HG03442 (cell line): ENCODE data around the gene EPHB2.

Experiments used
- ATAC-seq: cut with Tn5 transposase; IDR thresholded peaks from one replicate; pipeline ENCODE4 v1.9.1; 2021; ENCODE audit warnings: mild to moderate bottlenecking, moderate library complexity; ENCODE audit not compliant: unreplicated experiment

Gene EPHB2

DNA sequence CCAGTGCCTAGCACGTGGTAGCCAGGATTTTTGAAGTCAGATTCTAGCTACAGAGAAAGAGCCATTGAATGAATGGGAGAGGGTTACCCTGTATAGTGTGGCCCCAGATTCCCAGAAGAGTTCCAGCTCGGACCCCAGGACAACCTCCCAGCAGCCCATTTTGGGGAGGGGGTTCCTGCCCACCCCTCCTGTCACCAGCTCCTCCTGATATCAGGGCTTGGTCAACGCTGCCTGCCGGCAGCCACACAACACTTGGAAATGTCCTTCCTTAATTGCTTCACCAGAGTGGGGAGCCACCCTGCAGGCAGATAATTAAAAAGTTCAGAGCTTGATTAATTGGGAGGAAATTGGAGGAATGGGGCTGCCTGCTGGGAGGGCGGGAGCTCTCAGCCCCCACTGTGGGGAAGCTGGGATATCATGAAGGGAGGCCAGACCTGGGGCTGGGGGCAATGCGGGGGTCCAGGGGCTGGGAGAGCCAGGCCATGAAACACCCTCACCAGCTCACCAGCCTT, 141.6 kb downstream of the EPHB2 start:
- no peak for ATAC-seq

DNA sequence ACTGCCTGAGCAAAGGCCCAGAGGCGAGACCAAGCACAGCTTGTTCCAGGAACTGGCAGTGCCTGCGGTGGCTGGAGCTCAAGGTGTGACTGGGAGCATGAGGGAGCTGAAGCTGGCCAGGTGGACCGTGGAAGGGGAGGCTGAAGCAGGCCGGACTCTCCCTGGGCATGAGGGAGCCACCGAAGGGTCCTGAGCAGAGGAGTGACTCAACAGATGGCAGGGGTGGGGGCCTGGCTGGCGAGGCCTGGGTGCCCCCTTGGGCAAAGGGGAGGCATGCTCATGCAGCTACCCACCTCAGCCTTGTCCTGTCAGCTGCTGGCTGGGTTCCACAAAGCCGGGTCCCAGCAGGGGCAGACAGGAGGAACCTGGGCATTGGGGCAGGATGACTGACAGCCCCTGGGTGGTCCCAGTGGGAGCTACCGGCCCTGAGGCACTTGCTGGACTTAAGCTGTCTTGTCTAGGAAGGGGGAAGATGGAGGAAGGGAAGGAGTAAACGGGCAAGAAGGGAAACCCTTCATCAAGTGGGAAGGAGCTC, 143.1 kb downstream of the EPHB2 start:
- ATAC-seq, result no peak

DNA sequence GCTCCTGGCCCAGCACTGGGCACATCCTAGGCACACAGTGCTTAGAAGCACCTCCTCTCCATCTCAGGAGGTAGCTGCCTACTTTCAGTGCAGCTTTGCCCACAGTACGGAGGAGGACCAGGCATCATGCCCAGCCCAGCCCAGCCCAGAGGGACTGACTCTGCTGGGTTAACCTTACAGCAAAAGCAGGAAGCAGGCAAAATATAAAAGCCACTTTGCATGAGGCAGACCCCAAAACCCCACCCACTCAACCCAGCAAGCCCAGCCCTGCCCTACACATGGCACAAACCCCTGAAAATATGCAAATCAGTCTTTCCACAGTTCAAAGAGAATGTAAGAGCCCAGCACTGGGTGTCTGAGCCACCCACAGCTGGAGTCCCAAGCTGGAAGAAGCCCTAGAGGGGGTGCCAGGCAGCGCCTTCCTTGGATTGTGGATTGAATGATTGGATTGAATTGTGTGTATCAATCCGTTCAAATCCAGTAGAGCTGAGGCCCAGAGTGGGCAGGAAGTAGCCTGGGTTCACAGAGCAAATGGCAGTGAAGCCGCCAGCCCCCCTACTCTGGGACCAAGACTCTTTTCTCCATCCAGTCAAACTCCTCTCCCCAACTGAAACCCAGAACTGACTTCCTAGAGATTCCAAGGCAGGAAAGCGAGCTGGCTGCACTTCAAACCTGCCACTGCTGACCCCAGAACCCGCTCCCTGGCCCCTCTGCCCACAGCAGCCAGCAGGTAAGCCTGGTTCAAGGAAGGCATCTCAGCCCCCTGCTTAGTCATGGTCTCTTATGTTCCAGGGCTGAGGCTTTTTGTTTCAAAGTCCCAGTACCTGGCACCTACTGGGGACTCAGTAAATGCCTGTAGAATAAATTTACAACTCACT, 144.3 kb downstream of the EPHB2 start:
- no peak for ATAC-seq

DNA sequence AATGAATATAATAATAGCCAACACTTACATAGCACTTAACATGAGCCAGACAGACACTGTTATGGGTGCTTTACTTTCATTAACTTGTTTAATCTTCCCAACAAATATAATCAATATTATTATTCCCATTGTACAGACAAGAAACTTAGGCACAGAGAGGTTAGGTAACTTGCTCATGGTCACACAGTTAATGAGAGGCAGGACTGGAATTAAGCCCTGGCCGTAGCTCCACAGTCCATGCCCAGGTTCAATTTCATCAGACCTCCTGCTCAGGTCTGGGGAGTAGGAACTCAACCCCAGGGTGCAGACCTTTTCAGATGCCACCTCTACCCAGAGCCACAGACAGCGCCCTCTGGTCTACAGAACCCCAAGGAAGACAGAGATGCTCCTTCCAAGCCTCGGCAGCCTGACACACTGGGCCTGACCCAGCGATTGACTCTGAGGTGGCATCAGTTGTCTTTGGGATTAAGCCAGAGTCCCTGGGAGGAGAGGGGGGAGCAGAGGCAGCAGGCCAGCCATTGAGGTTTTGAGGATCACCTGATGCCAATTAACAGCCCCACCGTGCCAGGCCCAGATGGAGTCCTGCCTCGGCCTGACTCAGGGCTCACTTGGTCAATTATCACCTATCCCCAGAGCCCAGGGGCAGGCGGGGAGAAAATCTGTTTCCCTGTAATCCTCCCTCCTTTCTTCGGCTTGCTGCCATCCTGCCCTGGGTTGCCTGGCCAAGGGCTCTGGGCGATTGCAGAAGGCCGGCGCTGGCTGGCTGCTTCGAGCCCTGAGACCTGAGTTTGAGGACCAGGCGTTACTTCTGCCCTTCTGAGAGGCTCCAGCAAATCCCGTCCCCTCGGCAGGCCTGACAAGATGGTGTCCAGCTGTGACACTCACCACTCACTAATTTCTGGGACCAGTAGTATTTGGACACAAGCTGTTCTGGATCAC, 145.3 kb downstream of the EPHB2 start:
- no peak for ATAC-seq

DNA sequence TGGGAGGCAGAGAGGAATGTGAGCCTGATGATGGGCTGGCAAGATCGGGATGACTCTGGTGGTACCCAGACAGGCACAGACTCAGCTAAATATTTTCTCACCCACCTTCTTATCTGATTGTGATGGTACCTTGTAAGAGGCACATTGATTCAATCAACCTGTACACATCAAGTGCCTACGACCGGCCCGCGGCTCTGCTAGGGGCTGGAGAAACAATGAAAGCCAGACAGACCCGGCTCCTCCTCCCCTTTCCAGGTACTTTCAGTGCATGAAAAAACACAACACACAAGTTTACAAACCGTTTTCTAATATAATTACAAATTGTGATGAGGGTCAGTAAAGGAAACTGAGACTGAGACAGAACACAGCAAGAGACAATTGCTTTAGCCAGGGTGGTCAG, 147.0 kb downstream of the EPHB2 start:
- ATAC-seq, result no peak

DNA sequence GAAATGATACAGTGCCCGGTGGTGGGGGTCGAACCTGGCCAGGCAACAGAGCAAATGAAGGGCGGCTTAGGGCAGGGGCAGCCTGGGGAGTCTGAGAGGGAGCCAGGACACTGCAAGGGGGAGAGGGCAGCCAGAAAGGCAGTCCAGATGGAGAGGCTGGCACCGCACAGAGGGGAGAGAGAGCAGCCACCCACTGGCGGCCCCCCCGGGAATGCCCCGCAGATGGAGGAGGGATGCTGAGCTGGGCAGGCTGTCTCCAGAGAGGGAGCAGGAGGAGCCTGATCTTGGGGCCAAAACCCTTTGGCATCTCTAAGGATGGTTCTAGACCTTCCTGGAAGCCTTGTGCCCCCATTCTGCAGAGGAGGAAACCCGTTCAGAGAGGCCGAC, 149.8 kb downstream of the EPHB2 start:
- no peak for ATAC-seq

DNA sequence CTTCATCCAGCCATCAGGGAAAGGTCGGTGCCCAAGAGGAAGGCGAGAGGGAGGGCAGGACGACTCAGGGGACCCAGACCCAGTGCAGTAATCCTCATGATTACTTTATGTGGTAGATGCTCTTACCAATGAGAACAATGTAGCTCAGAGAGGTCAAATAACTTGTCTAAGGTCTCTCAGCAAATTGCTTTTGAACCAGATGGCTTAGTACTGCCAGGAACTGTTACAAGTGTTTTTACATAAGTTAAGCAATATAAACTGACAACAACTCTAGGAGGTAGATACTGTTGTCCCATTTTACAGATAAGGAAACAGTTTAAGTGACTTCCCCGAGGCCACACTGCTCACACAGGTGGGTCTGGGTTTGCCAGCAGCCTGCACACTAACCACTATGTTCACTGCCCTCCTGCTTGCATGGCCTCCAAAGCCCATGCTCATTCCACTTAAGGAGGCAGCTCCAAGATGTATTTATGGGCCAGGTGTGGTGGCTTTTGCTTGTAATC, 150.3 kb downstream of the EPHB2 start:
- no peak for ATAC-seq

DNA sequence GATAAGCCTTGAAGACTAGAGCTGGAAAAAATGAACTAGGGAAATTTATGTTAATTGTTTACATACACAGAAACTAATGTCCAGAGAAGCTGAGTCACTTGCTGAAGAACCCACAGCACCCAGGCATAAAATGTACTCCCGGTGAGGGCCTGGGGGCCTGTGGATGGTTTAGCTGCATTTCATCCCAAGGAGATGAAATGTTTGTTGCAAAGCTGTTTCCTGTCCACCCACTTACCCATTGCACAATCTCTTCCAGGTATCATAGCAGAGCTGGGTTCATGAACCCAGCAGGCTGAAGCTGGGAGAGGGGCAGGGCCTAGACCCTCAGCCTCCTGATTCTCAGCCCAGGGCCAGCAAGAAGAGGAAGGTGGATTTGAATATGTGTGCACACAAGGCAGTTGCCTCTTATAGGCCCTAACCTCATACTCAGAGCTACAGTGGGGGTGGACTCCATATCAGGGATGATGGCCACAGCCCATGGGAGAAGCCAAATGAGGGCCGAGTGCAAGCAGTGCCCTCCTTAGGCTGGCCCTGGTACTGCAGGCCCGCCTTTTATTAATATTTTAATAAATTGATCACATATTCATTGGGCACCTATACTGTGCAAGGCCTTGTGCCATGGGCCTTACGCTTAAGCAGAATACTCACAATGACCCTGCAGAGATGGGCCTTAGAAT, 151.3 kb downstream of the EPHB2 start:
- ATAC-seq, result no peak

DNA sequence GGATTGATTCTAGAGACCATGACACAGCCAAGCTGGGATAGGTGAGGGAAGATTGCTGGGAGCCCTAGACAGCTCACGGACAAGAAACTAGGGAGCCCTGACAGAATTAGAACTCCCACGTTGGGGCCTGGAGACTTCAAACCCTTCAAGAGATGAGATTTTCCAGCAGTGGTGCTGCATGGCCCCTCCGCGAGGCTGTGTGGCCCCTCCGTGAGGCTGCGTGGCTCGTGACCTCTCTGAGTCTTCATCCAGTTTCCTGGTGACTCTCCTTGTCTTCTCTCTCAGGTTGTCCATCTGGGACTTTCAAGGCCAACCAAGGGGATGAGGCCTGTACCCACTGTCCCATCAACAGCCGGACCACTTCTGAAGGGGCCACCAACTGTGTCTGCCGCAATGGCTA, 152.1 kb downstream of the EPHB2 start:
- ATAC-seq, result no peak

DNA sequence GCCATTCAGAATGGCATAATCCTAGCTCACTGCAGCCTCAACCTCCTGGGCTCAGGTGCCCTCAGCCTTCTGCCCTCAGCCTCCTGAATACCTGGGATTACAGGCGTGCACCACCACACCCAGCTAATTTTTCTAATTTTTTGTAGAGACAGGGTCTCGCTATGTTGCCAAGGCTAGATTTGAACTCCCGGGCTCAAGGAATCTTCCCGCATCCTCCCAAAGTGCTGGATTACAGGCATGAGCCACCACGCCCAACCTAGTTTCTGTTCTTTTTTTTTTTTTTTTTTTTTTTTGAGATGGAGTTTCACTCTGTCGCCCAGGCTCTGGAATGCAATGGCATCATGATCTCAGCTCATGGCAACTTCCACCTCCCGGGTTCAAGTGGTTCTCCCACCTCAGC, 153.1 kb downstream of the EPHB2 start:
- ATAC-seq, result no peak

DNA sequence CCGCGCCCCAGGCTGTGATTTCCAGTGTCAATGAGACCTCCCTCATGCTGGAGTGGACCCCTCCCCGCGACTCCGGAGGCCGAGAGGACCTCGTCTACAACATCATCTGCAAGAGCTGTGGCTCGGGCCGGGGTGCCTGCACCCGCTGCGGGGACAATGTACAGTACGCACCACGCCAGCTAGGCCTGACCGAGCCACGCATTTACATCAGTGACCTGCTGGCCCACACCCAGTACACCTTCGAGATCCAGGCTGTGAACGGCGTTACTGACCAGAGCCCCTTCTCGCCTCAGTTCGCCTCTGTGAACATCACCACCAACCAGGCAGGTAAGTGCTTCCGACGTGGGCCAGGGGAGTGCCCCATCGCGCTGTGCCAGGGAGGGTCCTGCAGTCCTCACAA, 154.2 kb downstream of the EPHB2 start:
- ATAC-seq, result no peak

DNA sequence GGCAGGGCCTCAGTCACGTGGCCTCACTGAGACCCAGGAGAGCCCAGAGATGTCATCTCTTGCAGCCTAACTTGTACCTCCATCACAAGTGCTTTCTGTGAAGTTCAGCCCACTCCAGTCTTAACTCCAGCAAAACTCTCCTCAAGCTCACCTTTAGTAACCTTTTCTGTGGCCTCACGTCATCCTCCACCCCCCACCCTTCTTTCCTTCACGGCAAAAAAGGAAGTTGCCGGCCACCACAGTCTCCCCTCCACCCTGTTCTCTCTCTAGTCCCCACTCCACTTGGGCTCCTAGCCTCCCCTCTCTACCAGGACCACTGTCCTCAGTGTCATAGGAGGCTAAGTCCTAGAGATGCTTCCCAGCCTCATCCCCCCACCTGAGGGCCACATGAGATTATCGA, 155.1 kb downstream of the EPHB2 start:
- no peak for ATAC-seq

DNA sequence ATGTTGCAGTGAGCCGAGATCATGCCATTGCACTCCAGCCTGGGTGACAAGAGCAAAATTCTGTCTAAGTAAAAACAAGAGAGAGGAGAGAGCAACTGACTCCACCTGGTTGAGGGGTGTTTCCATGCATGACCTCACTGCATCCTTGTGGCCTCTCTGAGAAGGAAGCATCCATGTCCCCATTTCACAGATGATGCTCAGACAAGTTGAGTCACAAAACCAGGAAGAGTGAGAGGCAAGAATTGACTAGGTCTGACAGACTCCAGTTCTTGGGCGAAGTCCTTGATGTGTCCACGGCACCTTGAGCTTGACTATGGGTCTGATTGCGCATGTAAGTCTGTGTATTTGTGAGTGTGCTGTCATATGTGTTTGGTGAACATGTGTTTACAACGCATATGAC, 156.2 kb downstream of the EPHB2 start:
- ATAC-seq, result no peak

DNA sequence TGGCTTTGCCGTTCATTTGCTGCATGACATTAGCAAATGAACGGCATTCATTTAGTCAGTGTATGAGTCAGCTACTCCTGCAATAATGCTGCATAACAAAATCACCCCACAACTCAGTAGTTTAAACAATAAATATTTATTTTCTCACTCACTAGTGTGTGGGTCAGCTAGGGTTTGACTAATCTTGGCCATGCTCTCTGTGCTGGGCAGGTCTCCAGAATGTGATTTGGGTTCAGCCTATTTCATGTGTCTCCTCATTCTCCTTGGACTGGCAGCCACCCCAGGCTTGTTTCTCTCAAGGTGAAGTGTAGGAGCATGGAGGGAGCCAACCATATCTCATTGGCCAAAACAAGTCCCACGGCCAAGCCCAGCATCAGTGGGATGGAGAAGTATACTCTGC, 157.7 kb downstream of the EPHB2 start:
- ATAC-seq, result no peak

DNA sequence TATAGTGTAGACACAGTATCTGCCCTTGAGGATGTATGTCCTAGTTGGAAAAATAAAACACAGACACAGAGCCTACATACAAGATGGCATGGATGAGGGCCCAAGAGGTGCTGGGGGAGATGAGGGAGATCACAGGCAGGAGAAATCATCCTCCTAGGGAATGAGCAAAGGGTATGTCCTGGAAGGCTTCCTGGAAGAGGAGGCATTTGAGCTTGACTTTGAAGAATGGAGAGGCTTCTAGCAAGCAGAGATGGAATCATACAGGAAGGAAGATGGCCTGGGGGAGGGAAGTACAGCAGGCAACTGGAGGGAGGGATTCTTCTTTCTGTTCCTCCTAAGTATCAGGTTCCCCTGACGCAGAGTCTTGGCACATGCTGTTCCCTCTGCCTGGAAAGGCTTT, 158.7 kb downstream of the EPHB2 start:
- ATAC-seq, result no peak

DNA sequence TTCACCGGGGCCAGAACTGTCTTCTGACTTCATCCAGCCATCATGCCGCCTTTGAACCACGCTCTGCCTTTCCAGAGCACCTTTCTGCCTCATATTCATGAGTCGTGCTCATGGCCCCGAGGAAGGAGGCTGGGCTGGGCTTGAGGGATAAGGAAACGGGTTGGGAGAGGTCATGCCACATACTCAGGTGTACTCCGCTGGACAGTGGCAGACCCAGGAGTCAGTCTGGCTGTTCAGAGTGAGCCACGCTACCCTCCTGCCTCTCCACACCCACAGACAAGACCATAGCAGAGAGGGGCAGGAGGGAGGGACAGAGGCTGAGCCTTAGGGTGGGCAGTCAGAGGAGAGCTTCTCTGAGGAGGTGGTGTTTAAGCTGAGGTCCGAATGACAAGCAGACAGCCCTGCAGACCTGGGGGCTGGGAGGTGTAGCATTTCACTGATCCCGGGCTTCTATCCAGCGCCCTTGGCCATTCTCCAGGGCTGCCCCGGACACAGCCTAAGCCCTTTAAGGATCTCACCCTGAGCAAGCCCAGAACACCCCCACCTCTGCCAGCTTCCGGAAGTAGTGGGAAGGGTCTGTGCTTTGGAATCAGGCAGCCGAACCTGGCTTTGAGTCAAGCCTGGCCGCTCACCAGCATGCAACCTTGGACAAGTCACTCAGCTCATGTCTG, 159.7 kb downstream of the EPHB2 start:
- no peak for ATAC-seq

DNA sequence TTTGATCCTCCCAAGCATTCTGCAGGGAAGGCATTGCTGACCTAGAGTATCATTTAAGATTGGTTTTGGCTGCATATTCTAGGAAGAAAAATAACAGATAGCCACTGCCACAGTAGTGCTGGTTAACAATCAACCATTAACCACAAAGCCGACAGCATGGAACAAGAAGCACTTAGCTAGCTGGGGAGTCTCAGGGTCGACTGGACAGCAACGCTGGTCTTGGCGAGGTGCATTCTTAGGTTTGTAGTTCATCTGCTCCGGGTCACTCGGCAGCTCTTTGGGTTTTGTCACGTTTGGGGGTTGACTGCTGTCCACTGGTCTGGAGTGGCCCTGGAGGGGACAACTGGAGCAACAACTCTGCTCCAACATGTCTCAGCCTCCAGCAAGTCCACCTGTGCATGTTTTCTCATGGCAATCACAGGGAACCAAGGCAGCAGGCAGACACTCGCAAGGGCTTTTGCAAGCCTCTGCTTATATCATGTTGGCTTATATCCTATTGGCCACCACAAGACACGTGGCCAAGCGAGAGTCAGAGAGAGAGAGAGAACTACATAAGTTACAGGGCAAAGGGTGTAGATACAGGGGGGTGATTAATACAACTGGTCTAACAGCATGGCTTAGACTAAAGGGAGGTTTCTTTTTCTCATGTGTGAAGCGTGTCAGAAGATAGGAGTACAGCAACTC, 162.5 kb downstream of the EPHB2 start:
- ATAC-seq, result no peak

DNA sequence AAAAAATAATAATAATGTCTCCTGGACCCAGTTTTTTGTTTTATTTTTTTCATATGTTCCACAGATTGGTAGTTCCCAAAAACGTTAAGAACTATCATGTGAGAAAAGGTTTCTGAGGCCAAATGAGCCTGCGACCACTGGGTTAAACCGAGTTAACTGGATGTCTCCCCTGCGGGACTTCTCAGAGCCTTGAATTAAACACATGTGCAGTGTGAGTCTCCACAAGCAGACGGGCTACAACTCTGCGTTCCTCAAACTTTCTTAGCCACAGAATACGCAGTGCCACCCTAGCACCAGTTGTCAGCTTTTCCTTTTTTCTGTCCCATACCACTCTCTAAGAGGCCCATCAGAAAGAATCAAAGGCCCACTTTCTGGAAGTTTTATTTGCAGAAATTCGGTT, 164.1 kb downstream of the EPHB2 start:
- no peak for ATAC-seq

DNA sequence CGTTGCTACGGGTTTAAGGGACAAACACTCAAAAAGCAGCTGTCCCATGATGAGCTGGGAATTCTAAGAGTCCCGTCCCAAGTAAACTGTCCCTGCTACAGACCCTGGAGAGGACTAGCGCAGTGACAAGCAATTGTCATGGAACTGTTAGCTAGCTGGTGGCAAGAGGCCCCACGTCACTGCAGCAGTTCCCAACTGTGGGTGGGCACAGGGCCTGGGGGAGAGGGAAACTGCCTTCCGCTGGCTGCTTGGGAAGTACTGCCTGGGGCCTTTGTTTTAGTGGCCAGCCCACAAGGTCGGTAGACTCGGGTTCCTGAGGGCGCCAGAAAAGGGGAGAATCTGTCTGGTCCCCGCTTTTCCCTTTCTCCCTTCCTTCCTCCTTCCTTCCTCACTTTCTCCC, 164.6 kb downstream of the EPHB2 start:
- no peak for ATAC-seq

DNA sequence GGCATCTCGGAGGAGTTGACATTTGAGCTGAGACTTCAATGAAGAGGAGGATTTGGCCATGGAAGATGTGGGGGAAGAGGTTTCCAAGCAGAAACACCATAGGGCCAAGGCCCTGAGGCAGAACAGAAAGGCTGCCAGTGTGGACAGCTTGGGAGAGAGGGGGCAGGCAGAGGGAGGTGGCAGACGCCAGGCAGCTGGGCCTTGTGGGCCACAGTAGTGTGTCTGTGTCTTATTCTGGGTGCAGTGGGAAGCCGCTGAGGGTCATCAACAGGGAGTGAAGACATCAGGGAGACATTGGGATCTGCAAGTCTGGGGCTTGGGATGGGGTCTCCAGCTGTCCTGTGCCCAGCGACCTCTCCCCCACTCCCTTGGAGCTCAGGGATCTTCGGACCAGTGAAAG, 165.2 kb downstream of the EPHB2 start:
- ATAC-seq, result no peak
